ENCODE data around the gene PAPSS2.
"Not testable (repeated sequence)": the region's sequence is repeated elsewhere in the genome, so short reads cannot be mapped to it uniquely, and the experiment has no call there.

PAPSS2 gene

GRCh38 chr10:87659571-87660483 lies at the start of gene PAPSS2:
Gene PAPSS2, plus strand, starts transcription at chr10:87659878. Its CDS starts 104 bp downstream, at chr10:87659982.
- DNase-seq (ENCODE audit: low read depth, low spot score): no peak

GRCh38 chr10:87611341-87611740 lies 48.3 kb upstream of the PAPSS2 start:
- not testable (repeated sequence) for DNase-seq (ENCODE audit: low read depth, low spot score)

GRCh38 chr10:87612115-87612514 lies 47.6 kb upstream of the PAPSS2 start:
- DNase-seq (ENCODE audit: low read depth, low spot score): no peak

GRCh38 chr10:87613751-87614150 lies 45.9 kb upstream of the PAPSS2 start:
- no peak for DNase-seq (ENCODE audit: low read depth, low spot score)

- no peak for DNase-seq (ENCODE audit: low read depth, low spot score)
These were observed 43.8 kb upstream of the PAPSS2 start for GRCh38 chr10:87615856-87616255.

GRCh38 chr10:87617503-87617902 lies 42.2 kb upstream of the PAPSS2 start:
- no peak for DNase-seq (ENCODE audit: low read depth, low spot score)

GRCh38 chr10:87618566-87619423 lies 40.9 kb upstream of the PAPSS2 start:
- no peak for DNase-seq (ENCODE audit: low read depth, low spot score)

GRCh38 chr10:87619705-87620104 lies 40.0 kb upstream of the PAPSS2 start:
- DNase-seq (ENCODE audit: low read depth, low spot score): no peak

GRCh38 chr10:87621440-87621839 lies 38.2 kb upstream of the PAPSS2 start:
- DNase-seq (ENCODE audit: low read depth, low spot score): not testable (repeated sequence)

- no peak for DNase-seq (ENCODE audit: low read depth, low spot score)
These were observed 37.2 kb upstream of the PAPSS2 start for GRCh38 chr10:87622314-87623004.

- DNase-seq (ENCODE audit: low read depth, low spot score): no peak
These were observed 36.5 kb upstream of the PAPSS2 start for GRCh38 chr10:87623191-87623590.

- no peak for DNase-seq (ENCODE audit: low read depth, low spot score)
These were observed 34.0 kb upstream of the PAPSS2 start for GRCh38 chr10:87625661-87626060.

- DNase-seq (ENCODE audit: low read depth, low spot score): no peak
These were observed 33.2 kb upstream of the PAPSS2 start for GRCh38 chr10:87626422-87626892.

- DNase-seq (ENCODE audit: low read depth, low spot score): no peak
These were observed 29.5 kb upstream of the PAPSS2 start for GRCh38 chr10:87630171-87630570.

GRCh38 chr10:87632454-87632853 lies 27.2 kb upstream of the PAPSS2 start:
- DNase-seq (ENCODE audit: low read depth, low spot score): no peak

- no peak for DNase-seq (ENCODE audit: low read depth, low spot score)
These were observed 25.4 kb upstream of the PAPSS2 start for GRCh38 chr10:87634311-87634710.

- DNase-seq (ENCODE audit: low read depth, low spot score): no peak
These were observed 24.0 kb upstream of the PAPSS2 start for GRCh38 chr10:87635498-87636312.

GRCh38 chr10:87636313-87636915 lies 23.3 kb upstream of the PAPSS2 start:
- DNase-seq (ENCODE audit: low read depth, low spot score): no peak

GRCh38 chr10:87639493-87639892 lies 20.2 kb upstream of the PAPSS2 start:
- DNase-seq (ENCODE audit: low read depth, low spot score): no peak

- no peak for DNase-seq (ENCODE audit: low read depth, low spot score)
These were observed 19.6 kb upstream of the PAPSS2 start for GRCh38 chr10:87640043-87640442.

Measured in activated naive CD8-positive, alpha-beta T cell treated with anti-CD3 and anti-CD28 coated beads, Interleukin-2, amount 50 U/mL, for 16 hours (primary cell).